OCI-LY1 (cell line): ENCODE data around the gene FUCA2.

ENCODE experiments used
- EZH2 ChIP-seq: fragments of 200-600 bp; sonication (generic), shearing (Covaris generic); IDR thresholded peaks from 2 replicates; pipeline ENCODE4 v1.8.0; 2017; ENCODE audit warnings: borderline replicate concordance, mixed run types, mild to moderate bottlenecking, antibody characterized with exemption, low read length, moderate library complexity, mixed read lengths
- TF ChIP-seq, protein P1 (sequence below): fragments of 200-600 bp; sonication (generic), shearing (Covaris generic); IDR thresholded peaks from 2 replicates; pipeline ENCODE4 v1.5.1; 2017; ENCODE audit warnings: mild to moderate bottlenecking, antibody characterized with exemption, low read length, moderate library complexity, mixed read lengths

DNA sequence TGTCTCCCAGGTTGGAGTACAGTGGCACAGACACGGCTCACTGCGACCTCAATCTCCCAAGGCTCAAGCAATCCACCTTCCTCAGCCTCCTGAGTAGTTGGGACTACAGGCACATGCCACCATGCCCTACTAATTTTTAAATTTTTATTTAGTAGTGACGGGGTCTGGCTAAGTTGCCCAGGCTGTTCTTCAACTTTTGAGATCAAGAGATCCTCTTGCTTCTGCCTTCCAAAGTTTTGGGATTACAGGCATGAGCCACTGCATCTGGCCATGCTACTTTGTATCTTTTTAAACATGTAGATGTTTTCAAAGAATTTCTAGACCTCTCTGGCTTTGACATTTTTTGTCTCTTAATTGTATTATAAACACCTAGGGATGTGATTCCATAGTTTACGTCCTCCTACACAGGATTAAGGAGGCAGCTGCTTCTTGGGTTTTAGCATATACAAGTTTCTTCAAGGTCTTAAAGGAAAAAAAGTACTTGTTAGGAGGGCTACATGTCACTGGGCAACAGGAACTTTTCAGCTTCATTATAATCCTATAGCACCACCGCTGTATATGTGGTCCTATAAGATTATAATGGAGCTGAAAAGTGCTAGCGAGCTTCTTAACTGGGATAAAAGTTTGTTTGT, 62.3 kb downstream of the FUCA2 start:
- TF ChIP-seq, protein P1, sequence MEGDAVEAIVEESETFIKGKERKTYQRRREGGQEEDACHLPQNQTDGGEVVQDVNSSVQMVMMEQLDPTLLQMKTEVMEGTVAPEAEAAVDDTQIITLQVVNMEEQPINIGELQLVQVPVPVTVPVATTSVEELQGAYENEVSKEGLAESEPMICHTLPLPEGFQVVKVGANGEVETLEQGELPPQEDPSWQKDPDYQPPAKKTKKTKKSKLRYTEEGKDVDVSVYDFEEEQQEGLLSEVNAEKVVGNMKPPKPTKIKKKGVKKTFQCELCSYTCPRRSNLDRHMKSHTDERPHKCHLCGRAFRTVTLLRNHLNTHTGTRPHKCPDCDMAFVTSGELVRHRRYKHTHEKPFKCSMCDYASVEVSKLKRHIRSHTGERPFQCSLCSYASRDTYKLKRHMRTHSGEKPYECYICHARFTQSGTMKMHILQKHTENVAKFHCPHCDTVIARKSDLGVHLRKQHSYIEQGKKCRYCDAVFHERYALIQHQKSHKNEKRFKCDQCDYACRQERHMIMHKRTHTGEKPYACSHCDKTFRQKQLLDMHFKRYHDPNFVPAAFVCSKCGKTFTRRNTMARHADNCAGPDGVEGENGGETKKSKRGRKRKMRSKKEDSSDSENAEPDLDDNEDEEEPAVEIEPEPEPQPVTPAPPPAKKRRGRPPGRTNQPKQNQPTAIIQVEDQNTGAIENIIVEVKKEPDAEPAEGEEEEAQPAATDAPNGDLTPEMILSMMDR, result no peak
- TF ChIP-seq EZH2, result no peak
